ENCODE measurements around the gene B4GALNT3.

GRCh38 chr12:527729-528128, 68.0 kb downstream of the B4GALNT3 start:
- TF ChIP-seq, protein P1, sequence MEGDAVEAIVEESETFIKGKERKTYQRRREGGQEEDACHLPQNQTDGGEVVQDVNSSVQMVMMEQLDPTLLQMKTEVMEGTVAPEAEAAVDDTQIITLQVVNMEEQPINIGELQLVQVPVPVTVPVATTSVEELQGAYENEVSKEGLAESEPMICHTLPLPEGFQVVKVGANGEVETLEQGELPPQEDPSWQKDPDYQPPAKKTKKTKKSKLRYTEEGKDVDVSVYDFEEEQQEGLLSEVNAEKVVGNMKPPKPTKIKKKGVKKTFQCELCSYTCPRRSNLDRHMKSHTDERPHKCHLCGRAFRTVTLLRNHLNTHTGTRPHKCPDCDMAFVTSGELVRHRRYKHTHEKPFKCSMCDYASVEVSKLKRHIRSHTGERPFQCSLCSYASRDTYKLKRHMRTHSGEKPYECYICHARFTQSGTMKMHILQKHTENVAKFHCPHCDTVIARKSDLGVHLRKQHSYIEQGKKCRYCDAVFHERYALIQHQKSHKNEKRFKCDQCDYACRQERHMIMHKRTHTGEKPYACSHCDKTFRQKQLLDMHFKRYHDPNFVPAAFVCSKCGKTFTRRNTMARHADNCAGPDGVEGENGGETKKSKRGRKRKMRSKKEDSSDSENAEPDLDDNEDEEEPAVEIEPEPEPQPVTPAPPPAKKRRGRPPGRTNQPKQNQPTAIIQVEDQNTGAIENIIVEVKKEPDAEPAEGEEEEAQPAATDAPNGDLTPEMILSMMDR (IDR thresholded peaks at IDR 0.05) = no peak
- TF ChIP-seq POLR2A (IDR thresholded peaks at IDR 0.05) = no peak
